GM19240 (cell line): ENCODE results near the gene SULT4A1.

Source experiments
- DNase-seq: peaks from one replicate; pipeline ENCODE4 v3.0.0; 2011; ENCODE audit warnings: low spot score; ENCODE audit not compliant: insufficient read length

SULT4A1 gene

DNA sequence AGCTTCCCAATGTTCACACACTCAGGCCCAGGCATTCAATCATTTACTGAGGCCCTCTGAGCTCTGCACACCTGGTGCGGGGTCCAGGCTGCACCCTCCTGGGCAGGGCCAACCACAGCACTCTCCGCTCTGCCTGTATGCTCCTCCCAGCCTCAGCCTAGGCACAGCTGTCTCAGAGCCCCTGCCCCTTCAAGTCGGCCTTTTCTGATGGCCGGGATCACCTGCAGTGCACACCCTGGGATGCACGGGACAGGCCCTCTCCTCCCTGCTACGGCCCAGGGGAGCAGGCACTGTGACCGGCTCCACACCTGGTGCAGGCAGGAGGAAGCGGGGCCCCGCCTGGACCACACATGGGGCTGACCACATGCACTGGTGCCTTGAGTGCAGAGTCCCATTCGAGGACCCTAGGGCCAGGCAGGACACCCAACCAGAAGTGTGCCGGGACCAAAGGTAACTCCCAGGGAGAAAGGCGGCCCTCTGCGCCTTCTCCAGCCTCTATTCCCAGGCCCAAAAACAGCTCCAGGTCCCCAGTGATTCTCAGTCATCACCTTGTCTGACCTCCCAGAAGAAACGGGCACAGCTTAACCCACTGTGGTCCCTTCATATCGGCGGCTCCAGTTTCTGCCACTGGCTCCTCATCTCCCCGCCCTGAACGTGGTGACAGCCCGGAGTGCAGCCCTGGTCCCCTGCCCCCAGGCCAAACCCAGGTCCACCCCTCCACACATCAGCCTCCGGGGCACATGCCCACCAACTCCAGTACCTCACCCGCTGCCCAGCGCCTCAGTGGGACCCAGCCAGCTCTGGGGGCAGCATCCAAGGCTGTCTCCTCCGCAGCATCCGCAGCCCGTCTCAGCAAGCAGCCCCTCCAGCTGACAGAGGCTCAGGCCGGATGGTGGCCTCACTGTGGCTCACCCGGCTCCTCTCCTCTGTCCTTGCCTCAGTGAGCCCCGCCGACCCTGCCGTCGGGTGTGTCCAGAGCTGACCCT is 17.5 kb downstream of the SULT4A1 start:
- no peak for DNase-seq

DNA sequence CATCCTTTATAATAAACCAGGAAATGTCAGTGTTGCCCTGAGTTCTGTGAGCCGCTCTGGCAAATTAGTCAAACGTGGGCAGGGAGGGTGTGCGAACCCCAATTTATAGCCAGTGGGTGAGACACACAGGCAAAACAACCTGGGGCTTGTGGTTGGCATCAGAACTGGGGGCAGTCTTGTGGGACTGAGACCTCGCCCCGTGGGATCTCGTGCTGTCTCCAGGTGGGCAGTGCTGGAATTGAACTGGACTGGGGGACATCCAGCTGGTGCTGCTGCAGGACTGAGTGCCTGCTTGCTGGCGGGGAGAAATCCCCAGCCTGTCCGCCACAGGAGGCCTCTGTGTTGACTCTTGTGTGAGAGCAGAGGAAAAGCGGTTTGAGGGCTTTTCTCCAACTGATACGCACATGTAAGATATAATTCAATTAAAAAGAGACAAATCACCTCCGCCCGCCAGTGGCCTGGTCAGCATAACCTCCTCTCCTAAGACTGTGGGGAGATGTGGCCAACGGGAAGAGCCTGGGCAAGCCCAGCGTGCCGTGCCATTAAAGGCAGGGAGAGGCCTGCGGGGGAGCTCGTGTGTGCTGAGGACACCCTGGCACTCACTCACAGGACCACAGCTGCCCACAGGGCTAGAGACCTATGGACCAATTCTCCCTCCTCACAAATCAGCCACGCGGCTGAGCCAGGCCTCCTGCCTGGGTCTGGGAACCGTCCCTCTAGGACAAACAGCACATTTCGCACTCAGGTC is 18.4 kb downstream of the SULT4A1 start:
- no peak for DNase-seq

DNA sequence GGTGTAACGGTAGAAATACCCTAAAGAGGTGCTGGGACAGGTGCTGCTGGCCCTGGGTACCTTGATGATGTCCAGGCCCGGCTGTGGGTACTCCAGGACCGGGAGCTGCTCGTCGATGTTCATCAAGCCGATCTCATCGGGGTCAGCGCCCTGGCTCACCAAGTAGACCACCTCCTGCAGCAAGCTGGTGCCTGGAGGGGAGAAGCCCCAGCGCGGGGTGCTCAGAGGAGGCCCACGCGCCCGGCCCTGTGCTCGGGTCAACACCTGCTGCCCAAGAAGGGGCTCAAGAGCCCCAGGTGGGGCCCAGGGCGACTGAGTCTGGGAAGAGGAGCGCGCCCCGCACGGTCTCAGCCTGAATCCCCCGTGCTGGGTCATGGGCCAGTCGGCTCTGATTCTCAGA is 20.6 kb downstream of the SULT4A1 start:
- no peak for DNase-seq

DNA sequence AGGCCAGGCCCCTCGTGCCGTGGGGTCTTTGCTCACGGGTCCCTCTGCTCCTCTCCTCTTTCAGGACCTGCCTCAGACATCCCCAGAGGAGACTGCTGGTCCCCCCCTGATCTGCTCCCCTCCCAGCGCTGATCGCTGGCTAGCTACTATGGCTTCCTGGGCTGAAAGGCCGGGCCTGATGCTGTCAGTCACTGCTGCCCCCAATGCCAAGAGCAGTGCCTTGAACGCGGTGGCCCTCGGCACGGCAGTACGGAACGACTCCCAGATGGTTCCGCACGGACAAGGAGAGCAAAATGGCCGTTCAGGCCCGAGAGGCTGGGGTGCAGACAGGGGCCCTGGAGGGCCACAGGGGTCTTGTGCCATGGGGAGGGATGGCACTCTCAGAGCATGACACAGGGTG is 21.5 kb downstream of the SULT4A1 start:
- no peak for DNase-seq

GRCh38 chr22:43840431-43840830 is 21.9 kb downstream of the SULT4A1 start:
- no peak for DNase-seq

DNA sequence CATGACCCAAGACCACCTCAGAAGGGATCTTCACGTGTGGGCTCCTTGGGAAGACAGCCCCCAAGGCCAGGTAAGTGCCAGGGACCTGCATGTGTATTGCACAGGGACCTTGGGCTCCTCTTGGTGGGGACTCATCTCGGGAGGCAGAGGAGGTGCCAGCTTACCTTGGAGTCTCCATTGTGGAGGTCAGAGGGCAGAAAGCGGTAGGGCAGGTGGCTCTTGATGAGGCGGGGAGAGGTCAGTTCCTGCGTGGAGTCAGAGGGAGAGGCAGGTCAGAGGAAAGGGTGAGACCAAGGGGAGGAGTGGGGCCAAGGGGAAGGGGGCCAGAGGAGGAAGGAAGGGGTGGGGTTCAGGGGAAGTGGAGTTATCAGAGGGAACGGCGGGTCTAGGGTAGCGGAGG is 22.5 kb downstream of the SULT4A1 start:
- no peak for DNase-seq

DNA sequence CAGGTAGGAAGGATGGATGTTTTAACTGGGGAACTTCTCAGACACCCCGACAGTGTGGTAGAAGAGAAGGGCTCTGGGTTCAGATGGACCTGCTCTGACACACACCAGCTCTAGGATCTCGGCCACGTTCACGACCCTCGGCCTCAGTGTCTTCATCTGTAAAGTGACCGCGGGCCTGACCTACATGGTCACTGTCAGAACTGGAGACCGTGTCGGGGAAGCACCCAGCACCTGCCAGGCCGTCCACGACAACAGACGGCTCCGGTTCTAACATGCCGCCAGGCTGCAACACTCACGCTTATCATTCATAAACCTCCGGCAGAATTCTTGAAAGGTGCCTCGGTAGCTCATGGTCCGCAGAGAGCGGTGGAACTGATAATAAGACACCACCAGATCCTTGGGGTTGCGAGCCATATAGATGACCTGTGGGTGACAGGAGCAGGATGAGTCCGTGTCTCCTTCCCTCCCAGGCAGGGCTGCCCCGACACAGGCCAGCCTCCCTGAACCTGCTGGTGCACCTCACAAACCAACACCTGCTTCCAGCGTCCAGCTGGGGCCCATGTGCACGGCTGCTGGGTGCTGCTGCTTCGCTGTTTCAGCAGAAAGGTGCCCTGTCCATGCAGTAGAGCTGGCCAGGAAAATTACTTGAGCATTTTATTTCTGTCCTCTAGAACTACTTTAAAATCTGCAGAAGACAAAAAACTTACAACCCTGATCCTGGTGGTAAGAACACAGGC is 23.6 kb downstream of the SULT4A1 start:
- DNase-seq, result no peak

- DNase-seq, result no peak
Observed at GRCh38 chr22:43838161-43838560, 24.2 kb downstream of the SULT4A1 start.

- DNase-seq, result no peak
Observed at GRCh38 chr22:43837666-43838065, 24.6 kb downstream of the SULT4A1 start.

DNA sequence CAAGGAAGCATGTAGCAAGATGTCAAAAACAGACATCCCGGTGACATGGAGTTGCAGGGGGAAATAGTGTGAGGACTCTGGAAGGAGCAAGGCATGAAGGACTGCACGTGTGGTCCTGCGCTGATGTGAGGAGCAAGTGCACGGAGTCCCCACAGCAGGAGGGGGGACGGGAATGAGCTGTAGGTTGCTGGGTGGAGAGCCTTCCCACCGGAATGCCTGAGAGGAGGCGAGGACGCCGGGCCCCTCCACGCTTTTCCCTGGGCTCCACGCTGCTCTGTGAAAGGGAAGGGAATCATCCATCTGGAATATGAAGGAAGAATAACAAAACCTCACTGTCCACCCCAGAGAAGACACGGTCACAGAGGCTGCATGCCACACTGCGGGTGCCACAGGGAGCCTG is 26.6 kb downstream of the SULT4A1 start:
- no peak for DNase-seq

DNA sequence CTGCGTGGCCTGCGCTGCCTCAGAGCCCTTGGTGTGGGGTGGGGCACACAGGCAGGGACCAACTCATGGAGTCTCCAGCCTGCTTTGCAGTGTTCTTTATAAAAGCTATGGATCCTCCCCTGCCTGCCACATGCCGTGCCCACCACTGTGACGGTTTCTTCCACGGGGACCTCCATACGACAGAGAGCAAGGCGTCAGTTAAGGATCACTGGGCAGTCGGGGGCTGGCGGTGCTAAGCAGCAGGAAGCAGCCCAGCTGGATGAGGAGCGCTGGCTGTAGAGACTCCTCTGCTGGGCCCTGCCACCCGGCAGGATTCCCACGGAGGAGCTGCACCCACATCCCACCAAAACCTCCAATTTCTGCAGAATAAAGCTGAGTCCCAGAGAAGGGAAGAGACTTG is 27.1 kb downstream of the SULT4A1 start:
- no peak for DNase-seq

GRCh38 chr22:43833286-43834240 is 28.8 kb downstream of the SULT4A1 start:
- no peak for DNase-seq

DNA sequence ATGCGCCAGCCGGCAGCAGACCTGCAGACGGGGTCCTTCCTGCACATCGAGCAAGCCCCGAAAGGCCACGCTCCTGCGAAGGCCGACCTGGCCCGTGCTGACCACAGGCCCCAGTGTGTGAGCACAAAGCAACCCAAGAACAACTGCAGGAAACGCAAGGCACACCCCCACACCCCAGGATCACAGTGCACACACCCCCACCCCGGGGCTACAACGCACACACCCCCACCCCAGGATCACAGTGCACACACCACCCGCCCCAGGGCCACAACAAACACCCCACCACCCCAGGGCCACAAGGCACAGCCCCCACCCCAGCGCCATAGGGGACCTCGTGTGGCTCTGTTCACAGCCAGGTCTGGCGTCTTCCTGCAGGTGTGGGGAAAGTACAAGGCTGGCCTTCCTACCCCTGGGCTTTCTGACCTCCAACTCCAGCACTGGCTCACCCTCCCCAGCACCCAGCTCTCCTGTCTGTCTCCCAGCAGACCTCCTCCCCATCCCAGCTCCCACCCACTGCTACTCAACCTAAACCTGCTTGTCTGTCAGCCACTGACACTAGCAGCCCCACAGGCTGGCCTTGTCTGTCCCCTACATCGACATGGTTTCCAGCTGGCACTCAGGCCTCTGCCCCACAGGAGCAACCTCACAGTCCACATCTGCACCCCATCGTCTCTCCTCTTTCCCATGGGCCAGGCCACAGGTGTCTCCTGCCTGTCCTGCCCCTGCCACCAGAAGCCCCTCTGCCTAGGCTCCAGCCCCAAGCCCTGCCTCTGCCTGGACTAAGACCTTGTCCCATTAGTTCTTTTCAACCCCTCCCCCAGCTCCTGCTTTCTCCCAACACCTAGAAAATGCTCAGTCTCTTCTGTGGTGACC is 29.7 kb downstream of the SULT4A1 start:
- no peak for DNase-seq

DNA sequence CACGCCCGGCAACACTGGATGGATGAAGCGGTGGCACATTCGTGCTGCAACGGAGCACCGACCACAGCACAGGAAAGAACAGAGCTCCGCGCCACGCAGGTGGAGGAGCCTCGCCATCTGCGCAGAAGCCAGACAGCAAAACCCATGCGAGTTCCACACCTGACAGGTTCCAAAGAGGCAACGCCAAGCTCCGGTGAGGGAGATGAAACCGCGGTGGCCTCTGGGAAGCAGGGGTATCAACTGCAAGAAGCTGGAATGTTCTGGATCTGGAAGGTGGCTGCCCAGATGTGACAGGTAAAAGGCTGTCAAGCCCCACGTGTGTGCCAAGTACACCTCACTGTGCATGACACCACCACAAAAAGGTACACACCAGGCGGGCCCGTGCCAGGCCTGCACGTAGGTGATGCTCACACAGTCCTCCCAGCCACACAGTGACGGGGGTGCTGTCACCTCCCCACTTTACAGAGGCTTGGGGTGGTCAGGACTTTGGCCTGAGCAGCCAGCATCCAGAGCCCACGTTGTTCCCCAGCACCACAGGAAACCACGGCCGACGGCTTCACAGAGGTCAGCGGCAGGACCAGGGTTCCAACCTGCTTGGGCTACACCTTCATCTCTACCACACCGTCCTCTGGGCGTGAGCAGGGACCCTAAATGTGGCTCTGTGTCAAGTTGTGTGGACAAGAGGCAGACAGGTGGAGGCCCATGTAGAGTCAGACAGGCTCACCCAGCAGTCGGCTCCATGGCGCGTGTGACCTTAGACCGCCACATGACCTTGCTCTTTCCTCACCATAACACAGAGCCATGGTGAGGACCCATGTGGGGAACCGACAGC is 30.5 kb downstream of the SULT4A1 start:
- no peak for DNase-seq

GRCh38 chr22:43830931-43831560 is 31.3 kb downstream of the SULT4A1 start:
- no peak for DNase-seq

- DNase-seq, result no peak
Observed at GRCh38 chr22:43829904-43830851, 32.1 kb downstream of the SULT4A1 start.
